GM12801 (cell line): ENCODE data around the gene PDHB.

Source experiments
- CTCF ChIP-seq: IDR thresholded peaks from one replicate; pipeline ENCODE4 v1.5.1; 2011; ENCODE audit warnings: control low read depth; ENCODE audit not compliant: insufficient read length; ENCODE audit errors: extremely low read depth

Gene PDHB

GRCh38 chr3:58462829-58463180 lies 29.2 kb upstream of the PDHB start:
- TF ChIP-seq CTCF = no peak

DNA sequence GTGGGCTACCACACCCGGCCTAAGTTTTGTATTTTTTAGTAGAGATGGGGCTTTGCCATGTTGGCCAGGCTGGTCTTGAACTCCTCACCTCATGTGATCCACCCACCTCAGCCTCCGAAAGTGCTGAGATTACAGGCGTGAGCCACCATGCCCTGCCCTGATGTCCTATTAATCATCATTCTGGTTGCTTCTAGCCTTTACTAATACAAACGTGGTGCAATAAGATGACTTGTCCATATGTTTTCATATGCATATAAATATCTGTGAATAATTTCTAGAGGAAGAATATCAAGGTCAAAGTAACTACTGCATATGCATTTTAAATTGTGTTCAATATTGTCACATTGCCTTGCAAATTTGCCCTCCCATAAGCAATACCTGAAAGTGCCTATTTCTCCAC lies 25.5 kb upstream of the PDHB start:
- no peak for TF ChIP-seq CTCF

- TF ChIP-seq CTCF = no peak
These were observed 18.5 kb upstream of the PDHB start for GRCh38 chr3:58452176-58452575.

DNA sequence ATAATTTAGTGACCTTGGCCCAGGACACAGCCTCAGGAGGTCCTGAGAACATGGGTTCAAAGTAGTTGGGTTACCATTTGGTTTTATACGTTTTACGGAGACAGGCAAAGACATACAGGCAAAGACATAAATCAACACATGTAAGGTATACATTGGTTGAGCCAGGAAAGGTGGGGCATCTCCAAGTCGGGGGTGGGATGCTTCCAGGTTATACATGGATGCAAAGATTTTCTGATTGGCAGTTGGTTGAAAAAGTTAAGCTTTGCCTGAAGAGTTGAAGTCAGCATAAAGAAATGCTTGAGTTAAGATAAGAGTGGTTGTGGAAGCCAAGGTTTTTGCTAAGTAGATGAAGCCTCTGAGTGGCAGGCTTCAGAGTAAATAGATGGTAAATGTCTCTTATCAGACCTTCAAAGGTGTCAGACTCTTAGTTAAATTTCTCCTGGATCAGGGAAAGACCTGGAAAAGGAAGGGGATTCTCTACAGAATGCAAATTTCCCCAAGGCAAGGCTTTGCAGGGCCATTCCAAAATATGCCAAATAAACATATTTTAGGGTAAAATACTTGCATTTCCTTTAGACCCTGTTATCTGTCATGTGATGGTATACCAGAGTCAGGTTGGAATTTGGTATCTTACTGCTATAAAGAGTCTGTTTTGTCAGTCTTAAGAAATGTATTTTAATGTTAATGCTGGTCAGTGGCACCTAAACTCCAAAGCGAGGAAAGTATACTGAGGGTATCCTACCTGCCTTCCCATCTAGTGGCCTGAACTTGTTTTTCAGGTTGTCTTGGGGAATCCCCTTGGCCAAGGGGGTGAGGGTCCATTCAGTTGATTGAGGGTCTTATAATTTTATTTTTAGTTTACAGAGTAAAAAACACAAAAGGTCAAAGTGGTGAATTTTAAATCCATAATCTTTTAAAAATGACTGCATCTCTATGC lies 8.2 kb upstream of the PDHB start:
- TF ChIP-seq CTCF = no peak

DNA sequence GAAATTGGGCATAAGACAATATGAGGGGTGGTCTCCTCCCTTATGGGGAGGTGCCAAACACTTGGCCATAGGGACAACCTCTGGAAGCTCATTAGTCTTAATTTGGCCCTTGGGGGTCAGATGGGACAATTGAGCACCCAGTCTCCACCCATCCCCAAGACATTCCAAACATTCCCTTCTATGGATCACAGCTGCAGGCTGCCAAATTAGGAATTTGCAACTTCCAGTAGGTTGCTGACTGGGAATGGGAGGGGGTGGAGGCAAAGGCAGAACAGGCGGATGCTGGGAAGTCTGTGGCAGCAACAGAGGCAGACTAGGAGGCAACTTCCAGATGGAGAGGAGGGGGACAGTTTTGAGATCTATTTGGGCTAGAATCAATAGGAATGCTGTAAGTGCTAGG lies 1.4 kb upstream of the PDHB start:
- TF ChIP-seq CTCF = no peak

DNA sequence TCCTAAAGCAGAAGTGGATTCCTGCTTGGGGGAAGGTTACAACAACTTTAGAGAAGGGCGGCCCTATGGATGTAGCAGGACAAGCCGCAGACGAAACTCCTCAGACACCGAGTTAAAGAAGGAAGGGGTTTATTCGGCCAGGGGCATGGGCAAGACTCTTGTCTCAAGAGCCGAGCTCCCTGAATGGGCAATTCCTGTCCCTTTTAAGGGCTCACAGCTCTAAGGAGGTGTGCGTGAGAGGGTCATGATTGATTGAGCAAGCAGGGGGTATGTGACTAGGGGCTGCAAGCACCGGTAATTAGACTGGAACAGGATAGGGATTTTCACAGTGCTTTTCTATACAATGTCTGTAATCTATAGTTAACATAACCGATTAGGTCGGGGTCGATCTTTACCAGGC lies 879 bp upstream of the PDHB start:
- no peak for TF ChIP-seq CTCF

- no peak for TF ChIP-seq CTCF
These were observed 504 bp upstream of the PDHB start for GRCh38 chr3:58434168-58434504.
